Colonic mucosa (tissue), 4 donors: ENCODE data around the gene LARP4B. TPM values are rescaled to one million over a fixed set of nuclear protein-coding genes. Genes with fewer than 3 reads are reported as not detected.

Source experiments
- DNase-seq: peaks from one replicate; pipeline ENCODE4 v3.0.0-alpha.2; 2020
- H3K27ac ChIP-seq: fragments of 200-600 bp; one replicate; pipeline ENCODE4 v1.8.0; 2021
- H3K27me3 ChIP-seq: fragments of 200-600 bp; one replicate; pipeline ENCODE4 v1.8.0; 2021
- H3K36me3 ChIP-seq: fragments of 200-600 bp; one replicate; pipeline ENCODE4 v1.8.0; 2021
- H3K4me1 ChIP-seq: fragments of 200-600 bp; one replicate; pipeline ENCODE4 v1.8.0; 2021; ENCODE audit warnings: mild to moderate bottlenecking
- H3K4me3 ChIP-seq: fragments of 200-600 bp; one replicate; pipeline ENCODE4 v1.8.0; 2021
- H3K9ac ChIP-seq, 2 donors: one replicate each; pipeline ENCODE4 v1.7.0; 2013; ENCODE audit warnings: control low read depth in 2 of 2, low read depth in 2 of 2, low read length in 2 of 2
- H3K9me3 ChIP-seq: fragments of 200-600 bp; one replicate; pipeline ENCODE4 v1.8.0; 2021
- intact Hi-C: fragments of 100-400 bp; cut with DNase I; formaldehyde crosslinking; loops from one replicate; pipeline ENCODE4 v1.14.1; 2022
- total RNA-seq, 2 donors: library from RNA; stranded (reverse); fragmentation: NEBNext Ultra II Directional in 1 of 2; extraction: Animal tissue kit (Norgen Biotek cat#: 25700) in 1 of 2; gene quantifications; one replicate each; pipeline ENCODE4 v1.2.1, GENCODE V29; 2021
- TF ChIP-seq, protein P1 (sequence below): fragments of 200-600 bp; IDR thresholded peaks from one replicate; pipeline ENCODE4 v1.8.0; 2022; ENCODE audit warnings: antibody characterized with exemption, mild to moderate bottlenecking
- donor health status: healthy.
- donor health status: DM: no; HTN: no; CAD: no.
- donor health status: DM: no; HTN: no; CAD: no.

LARP4B gene
- total RNA-seq, 2 donors from 2014 or later, result 129 to 136 TPM

GRCh38 chr10:822197-822596 lies 109.3 kb downstream of the LARP4B start:
- peaks cover 18% of the 10 kb centered on the region for H3K36me3 ChIP-seq
- no peaks in the 10 kb centered on the region for H3K9me3 ChIP-seq
- DNase-seq, result no peak
- H3K27ac ChIP-seq, result no peak overlapping the region
- TF ChIP-seq, protein P1, sequence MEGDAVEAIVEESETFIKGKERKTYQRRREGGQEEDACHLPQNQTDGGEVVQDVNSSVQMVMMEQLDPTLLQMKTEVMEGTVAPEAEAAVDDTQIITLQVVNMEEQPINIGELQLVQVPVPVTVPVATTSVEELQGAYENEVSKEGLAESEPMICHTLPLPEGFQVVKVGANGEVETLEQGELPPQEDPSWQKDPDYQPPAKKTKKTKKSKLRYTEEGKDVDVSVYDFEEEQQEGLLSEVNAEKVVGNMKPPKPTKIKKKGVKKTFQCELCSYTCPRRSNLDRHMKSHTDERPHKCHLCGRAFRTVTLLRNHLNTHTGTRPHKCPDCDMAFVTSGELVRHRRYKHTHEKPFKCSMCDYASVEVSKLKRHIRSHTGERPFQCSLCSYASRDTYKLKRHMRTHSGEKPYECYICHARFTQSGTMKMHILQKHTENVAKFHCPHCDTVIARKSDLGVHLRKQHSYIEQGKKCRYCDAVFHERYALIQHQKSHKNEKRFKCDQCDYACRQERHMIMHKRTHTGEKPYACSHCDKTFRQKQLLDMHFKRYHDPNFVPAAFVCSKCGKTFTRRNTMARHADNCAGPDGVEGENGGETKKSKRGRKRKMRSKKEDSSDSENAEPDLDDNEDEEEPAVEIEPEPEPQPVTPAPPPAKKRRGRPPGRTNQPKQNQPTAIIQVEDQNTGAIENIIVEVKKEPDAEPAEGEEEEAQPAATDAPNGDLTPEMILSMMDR, result no peak
- H3K27me3 ChIP-seq, result no peaks in the 10 kb centered on the region
- no peak overlapping the region for H3K4me3 ChIP-seq
- intact Hi-C loops, result no loop called here
- H3K9ac ChIP-seq, result no peak overlapping the region
- H3K4me1 ChIP-seq, result no peaks in the 10 kb centered on the region

- H3K9ac ChIP-seq, result no peak overlapping the region
- H3K27me3 ChIP-seq, result no peaks in the 10 kb centered on the region
- H3K27ac ChIP-seq, result no peak overlapping the region
- DNase-seq, result no peak
- TF ChIP-seq, protein P1, result no peak
- intact Hi-C loops, result no loop called here
- no peak overlapping the region for H3K4me3 ChIP-seq
- no peaks in the 10 kb centered on the region for H3K9me3 ChIP-seq
- peaks cover 18% of the 10 kb centered on the region for H3K36me3 ChIP-seq
- H3K4me1 ChIP-seq, result no peaks in the 10 kb centered on the region
Observed at GRCh38 chr10:821322-821721, 110.2 kb downstream of the LARP4B start.

GRCh38 chr10:819816-820215 lies 111.7 kb downstream of the LARP4B start:
- TF ChIP-seq, protein P1, result no peak
- DNase-seq, result no peak
- Histone ChIP-seq H3K27ac (no peak overlapping the region), H3K27me3 (no peaks in the 10 kb centered on the region), H3K36me3 (peaks cover 18% of the 10 kb centered on the region), H3K4me3 (no peak overlapping the region), H3K9ac (no peak overlapping the region), H3K4me1 (no peaks in the 10 kb centered on the region), H3K9me3 (no peaks in the 10 kb centered on the region)
- intact Hi-C loops, result no loop called here

DNA sequence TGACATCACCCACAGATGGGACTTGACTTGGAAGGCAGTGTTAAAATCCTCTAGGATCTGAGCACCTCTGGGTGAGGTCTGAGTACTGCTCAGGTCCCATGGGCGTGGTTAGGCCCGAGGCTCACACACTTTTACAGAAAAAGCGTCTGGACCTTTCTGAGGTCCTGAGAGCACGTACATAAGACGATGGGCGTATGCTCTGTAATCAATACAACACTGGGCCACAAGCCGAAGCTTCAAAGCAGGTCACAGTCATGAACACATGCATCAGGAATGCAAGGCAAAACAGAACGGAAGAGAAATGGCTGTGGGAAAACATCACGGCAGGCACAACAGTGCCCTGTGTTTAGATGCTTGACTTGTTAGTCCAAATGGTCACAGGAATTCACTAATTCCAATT lies 112.2 kb downstream of the LARP4B start:
- Histone ChIP-seq H3K27me3 (no peaks in the 10 kb centered on the region), H3K27ac (no peak overlapping the region), H3K4me1 (no peaks in the 10 kb centered on the region), H3K9ac (no peak overlapping the region), H3K36me3 (peaks cover 18% of the 10 kb centered on the region), H3K9me3 (no peaks in the 10 kb centered on the region), H3K4me3 (no peak overlapping the region)
- no peak for DNase-seq
- intact Hi-C loops, result no loop called here
- TF ChIP-seq, protein P1, result no peak

DNA sequence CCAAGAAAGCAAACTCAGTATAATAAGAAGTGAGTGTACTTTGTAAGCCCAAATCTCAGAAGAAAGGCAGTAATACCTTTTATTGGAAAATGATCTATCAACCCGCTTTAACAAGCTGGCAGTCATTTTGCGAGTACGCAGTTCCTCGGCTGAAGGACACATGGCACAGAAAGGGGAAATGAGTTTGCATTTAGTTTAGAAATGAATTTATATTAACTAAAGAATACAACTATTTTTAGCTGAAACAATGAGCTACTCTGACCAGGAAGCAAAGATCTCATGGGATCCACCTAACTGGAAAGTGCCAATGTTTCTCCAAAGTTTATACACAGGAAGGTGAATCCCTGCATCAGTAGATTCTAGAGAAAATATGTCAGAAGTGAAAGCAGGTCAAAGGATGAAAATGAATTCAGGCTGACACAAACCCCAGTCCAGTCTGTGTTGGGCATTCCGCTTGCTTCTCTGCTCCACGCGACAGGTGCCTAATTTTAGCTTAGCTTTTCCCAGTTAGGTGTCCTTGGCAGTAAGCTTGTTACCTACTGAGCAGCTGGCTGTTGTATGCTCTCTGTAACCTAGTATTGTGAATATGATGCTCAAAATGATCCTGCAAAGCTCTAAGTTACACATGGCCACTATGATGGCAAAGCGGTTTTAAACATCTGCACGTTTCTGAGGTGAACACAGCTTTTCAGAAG lies 112.8 kb downstream of the LARP4B start:
- TF ChIP-seq, protein P1, result no peak
- H3K4me1 ChIP-seq, result no peaks in the 10 kb centered on the region
- H3K9me3 ChIP-seq, result no peaks in the 10 kb centered on the region
- peaks cover 17% of the 10 kb centered on the region for H3K36me3 ChIP-seq
- no peaks in the 10 kb centered on the region for H3K27me3 ChIP-seq
- H3K27ac ChIP-seq, result no peak overlapping the region
- DNase-seq, result no peak
- H3K4me3 ChIP-seq, result no peak overlapping the region
- H3K9ac ChIP-seq, result no peak overlapping the region
- intact Hi-C loops, result no loop called here
